ENCODE measurements around the gene INO80E.
"Not testable (repeated sequence)": the region's sequence is repeated elsewhere in the genome, so short reads cannot be mapped to it uniquely, and the experiment has no call there.

Gene INO80E

GRCh38 chr16:29995911-29996765 lies at the start of gene INO80E:
Gene INO80E (plus strand): TSS chr16:29996241. CDS start chr16:29996311, 70 bp downstream.
- DNase-seq, result peak; percentile 90

GRCh38 chr16:29947897-29948296 lies 48.1 kb upstream of the INO80E start:
- DNase-seq, result no peak

DNA sequence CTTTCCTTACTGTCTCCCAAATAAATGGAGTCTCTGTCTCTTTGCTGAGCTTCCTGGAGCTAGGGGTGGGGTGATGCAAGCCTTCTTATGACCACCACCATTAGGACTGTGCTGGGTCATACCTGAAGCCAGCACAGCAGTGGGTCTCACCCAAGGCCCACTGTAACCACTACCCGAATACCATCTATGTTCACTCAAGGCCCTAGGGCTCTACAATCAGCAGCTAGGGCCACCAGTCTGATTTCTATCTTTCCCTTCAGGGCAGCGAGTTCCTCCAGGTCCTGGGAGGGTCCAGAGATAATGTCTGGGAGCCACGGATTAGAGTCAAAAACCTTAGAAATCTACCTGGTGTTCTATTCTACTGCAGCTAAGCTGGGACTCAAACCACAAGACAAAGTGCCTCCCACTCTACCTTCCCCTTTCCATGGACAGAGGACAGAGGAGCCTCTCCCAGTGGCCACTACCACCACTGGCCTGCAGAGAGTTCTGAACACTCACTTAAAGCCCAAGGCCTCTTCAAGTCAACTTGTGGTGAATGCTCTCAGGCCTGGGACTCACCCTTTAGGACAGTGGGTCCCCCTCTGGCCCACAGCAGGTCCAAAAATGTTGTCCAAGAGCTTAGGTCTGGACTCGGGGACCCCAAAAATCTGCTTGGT lies 45.1 kb upstream of the INO80E start:
- no peak for DNase-seq

GRCh38 chr16:29951625-29952365 lies 44.2 kb upstream of the INO80E start:
- DNase-seq, result no peak

DNA sequence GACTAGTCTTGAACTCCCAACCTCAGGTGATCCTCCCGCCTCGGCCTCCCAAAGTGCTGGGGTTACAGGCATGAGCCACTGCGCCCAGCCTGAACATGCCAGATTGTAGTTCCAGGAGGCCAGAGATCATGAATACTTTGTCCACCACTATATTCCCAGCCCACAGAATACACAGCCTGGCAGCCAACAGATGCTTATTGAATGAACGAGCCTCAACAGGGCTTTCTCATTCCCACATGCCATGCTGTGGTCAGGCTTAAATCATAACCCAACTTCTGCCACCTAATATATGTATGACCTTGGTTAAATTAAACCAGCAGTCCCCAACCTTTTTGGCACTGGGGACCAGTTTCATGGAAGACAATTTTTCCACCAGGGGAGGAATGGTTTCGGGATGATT lies 37.3 kb upstream of the INO80E start:
- DNase-seq, result no peak

- no peak for DNase-seq
Measured at GRCh38 chr16:29959293-29959692, 36.7 kb upstream of the INO80E start.

DNA sequence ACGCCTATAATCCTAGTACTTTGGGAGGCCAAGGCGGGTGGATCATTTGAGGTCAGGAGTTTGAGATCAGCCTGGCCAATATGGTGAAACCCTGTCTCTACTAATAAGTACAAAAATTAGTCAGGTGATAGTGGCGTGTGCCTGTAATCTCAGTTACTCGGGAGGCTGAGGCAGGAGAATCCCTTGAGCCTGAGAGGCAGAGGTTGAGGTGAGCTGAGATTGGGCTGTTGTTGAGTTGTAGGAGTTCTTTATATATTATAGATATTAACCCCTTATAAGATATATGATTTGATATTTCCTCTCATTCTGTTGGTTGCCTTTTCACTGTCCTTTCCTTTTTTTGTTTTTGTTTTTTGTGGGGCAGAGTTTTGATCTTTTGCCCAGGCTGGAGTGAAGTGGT lies 36.2 kb upstream of the INO80E start:
- DNase-seq, result not testable (repeated sequence)

DNA sequence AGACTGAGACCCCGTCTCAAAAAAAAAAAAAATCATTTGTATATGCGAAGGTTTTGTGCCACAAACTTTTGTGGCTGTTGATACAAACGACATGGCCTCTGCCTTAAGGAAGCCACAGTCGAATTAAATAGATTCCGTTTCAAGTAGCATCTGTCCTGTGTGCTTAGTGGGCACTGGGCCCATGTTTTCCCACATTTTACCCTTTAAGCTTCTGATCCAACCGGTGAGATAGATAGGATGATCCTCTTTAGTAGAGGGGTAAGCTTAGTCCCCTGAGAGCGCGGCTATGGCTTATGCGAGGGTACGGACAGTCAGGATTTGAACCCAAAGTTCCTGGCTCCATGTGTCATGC lies 34.9 kb upstream of the INO80E start:
- no peak for DNase-seq

- peak; percentile 64 for DNase-seq
Measured at GRCh38 chr16:29961479-29962343, 34.3 kb upstream of the INO80E start, which contains the start of gene TMEM219. Gene TMEM219 (plus strand): TSS chr16:29962079. CDS start chr16:29963144, 1,065 bp downstream.

- no peak for DNase-seq
Measured at GRCh38 chr16:29962344-29962994, 33.6 kb upstream of the INO80E start.

DNA sequence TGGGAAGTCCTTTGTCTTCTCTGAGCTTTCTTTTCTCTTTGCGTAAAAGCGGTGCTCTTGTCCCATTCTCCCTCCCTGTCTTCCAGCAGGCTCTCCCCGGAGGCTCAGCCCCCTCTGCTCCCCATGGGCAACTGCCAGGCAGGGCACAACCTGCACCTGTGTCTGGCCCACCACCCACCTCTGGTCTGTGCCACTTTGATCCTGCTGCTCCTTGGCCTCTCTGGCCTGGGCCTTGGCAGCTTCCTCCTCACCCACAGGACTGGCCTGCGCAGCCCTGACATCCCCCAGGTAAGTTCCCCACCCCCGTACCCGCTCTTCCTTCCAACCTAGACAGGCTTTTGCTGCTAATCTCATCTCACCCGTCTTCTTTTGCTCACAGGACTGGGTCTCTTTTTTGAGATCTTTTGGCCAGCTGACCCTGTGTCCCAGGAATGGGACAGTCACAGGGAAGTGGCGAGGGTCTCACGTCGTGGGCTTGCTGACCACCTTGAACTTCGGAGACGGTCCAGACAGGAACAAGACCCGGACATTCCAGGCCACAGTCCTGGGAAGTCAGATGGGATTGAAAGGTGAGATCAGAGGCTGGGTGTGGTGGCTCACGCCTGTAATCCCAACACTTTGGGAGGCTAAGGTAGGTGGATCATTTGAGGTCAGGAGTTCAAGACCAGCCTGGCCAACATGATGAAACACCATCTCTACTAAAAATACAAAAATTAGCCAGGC lies 32.9 kb upstream of the INO80E start:
- no peak for DNase-seq

DNA sequence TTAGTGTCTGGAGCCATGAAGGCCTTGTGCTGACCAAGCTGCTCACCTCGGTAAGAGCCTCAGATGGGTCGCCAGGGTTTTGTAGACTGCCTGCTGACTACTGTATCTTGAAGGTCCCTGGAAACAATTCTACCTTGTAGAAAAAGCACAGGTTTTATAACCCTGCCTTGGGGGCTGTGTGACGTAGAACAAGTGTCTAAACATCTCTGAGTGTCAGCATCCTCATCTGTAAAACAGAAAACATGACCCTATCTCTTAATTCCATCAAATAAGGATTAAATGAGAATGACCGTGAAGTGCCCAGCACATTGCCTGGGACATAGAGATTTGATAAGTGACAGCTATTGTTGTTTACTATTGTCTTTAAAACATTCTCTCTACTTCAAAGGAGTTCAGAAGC lies 27.8 kb upstream of the INO80E start:
- no peak for DNase-seq

DNA sequence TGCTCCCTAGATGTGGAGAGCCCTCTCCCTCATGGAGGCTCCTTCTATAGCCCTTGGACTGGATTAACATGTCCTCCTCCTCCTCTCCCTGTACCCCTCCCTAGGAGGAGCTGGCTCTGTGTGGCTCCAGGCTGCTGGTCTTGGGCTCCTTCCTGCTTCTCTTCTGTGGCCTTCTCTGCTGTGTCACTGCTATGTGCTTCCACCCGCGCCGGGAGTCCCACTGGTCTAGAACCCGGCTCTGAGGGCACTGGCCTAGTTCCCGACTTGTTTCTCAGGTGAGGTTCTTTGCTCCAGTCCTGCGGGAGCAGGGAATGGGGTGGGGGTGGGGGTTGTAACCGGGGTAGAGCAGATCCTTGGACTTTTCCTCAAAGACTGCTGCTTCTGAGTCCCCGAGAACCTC lies 24.7 kb upstream of the INO80E start:
- no peak for DNase-seq

- no peak for DNase-seq
Measured at GRCh38 chr16:29972500-29972899, 23.5 kb upstream of the INO80E start.

DNA sequence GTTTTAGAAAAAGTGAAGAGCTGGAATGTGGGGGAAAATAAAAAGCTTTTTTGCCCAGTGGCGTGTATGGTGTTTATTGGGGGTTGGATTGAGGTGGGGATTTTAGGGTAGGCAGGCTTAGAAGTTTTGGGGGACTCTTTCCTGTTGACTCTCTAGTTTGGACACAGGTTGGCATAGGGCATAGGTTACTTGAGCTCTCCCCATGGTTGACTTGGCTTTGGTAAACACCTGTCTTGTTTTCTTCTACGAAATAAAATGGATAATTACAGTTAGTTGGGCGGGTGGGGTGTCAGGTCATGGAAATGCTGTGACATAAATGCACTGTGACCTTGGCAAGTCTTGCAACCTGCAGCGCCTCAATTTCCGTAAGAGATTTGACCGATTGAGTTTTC lies 23.1 kb upstream of the INO80E start:
- no peak for DNase-seq

- DNase-seq, result peak; percentile 96
Measured at GRCh38 chr16:29973384-29974246, 22.4 kb upstream of the INO80E start, which contains the start of gene TAOK2. Gene TAOK2 (plus strand): TSS chr16:29973868. CDS start chr16:29977773, 3,905 bp downstream.

DNA sequence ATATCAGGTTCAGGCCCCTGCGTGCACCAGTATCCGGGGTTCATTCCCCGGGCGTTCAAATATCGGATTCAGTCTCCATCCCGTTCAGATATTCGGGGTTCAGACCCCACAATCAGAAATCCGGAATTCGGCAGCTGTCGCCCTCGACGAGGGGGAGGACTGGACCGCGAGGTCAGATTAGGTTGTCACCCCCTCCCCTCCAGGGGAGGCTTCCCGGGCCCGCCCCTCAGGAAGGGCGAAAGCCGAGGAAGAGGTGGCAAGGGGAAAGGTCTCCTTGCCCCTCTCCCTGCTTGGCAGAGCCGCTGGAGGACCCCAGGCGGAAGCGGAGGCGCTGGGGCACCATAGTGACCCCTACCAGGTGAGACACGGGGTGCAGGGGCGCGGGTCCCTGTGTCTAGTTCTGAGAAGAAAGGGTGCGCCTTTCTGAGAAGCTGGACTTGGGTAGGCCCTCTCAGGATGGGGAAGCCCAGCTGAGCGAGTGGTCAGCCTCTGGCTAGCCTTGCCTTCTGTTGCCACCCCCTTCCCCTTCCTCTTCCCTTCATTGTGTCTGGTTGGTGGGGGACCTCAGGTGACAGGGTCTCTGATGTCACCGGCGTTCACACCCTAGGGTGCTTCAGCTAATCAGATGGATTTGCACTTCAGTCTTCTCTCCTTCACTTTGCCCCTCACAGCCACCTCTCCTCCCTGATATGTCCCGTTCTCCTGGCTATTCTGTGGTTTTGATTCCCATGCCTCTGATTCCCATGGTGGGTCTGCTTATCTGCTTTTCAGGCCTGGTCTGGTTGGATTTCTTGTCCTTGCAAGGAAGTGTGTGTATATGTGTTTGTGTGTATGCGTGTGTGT lies 21.5 kb upstream of the INO80E start:
- DNase-seq, result no peak

DNA sequence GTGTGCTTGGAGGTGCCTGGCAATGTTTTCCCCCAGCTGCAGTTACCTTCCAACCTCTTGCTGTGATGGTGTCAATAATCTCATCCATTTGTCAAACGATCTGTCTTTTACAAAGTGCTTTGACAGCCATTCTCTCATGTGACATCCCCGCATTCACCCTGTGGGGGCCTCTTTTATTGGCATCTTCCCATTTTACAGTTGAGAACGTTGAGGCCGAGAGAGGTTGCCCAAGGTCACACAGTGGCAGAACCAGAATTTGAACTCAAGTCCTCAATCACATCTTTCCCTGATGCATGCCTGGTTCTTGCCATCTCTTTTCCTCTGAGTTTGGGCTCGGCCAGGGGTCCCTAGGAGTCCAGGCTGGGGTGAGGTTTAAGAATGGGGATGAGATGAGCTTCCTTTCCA lies 20.9 kb upstream of the INO80E start:
- no peak for DNase-seq

- no peak for DNase-seq
Measured at GRCh38 chr16:29975811-29976511, 20.1 kb upstream of the INO80E start.

All from GOT3 (cell line).